IPS DF 6.9 (cell line): ENCODE measurements around the gene TARDBP.
A peak's percentile ranks its signal among the peaks of the same experiment; 100 is the strongest.
"Not testable (repeated sequence)": the region's sequence is repeated elsewhere in the genome, so short reads cannot be mapped to it uniquely, and the experiment has no call there.

ENCODE experiments used
- DNase-seq: peaks from one replicate; pipeline ENCODE4 v3.0.0-alpha.2; 2013; ENCODE audit warnings: low read depth, low spot score
- H3K27ac ChIP-seq: one replicate; pipeline ENCODE4 v1.5.1; 2013; ENCODE audit warnings: low read length, control low read depth
- H3K27me3 ChIP-seq: 2 replicates; pipeline ENCODE4 v1.6.1; 2013; ENCODE audit warnings: mild to moderate bottlenecking, low read length; ENCODE audit not compliant: control insufficient read depth, insufficient read depth
- H3K36me3 ChIP-seq: 2 replicates; pipeline ENCODE4 v1.6.1; 2013; ENCODE audit warnings: low read length; ENCODE audit not compliant: control insufficient read depth, insufficient read depth
- H3K4me1 ChIP-seq: 2 replicates; pipeline ENCODE4 v1.6.1; 2013; ENCODE audit warnings: low read length; ENCODE audit not compliant: control insufficient read depth, insufficient read depth
- H3K4me3 ChIP-seq: 2 replicates; pipeline ENCODE4 v1.5.1; 2013; ENCODE audit warnings: mild to moderate bottlenecking, low read length
- H3K9me3 ChIP-seq: 2 replicates; pipeline ENCODE4 v1.6.1; 2013; ENCODE audit warnings: low read length, inconsistent platforms; ENCODE audit not compliant: control insufficient read depth, insufficient read depth
- WGBS: extraction: QIAGEN DNeasy Blood & Tissue Kit; methylation state at CpG from one replicate; pipeline ENCODE4 v1.1.7; 2013; ENCODE audit warnings: mixed read lengths, missing lambda C conversion rate; ENCODE audit not compliant: insufficient read length, insufficient coverage; 5-methylcytosine and 5-hydroxymethylcytosine counted together

The TARDBP gene

DNA sequence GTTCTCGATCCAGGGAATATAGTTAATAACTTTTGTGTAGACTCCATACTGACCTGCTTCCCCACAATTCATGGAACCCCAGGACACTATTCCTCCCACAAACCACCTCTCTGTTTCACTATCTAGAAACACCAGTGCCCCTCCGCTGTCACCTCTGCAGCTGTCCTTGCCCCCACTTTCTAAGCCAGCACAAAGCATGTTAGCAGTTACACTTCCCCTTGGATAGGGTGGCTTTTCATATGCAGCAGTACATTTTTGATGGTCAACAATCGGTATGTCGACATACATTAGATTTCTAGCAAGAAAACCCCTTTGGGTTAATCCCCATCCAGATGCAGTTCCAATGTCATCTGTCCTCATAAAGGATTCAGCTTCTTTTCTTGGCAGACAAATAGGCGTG, 14.4 kb downstream of the TARDBP start:
- H3K27me3 ChIP-seq, result no peaks in the 10 kb centered on the region
- peaks cover 17% of the 10 kb centered on the region; the same call in 1 of the 2 replicates for H3K36me3 ChIP-seq
- H3K4me1 ChIP-seq, result no peaks in the 10 kb centered on the region
- DNase-seq, result no peak
- WGBS, result no CpG with 5 or more reads among the region's 5 CpGs
- no peak overlapping the region for H3K4me3 ChIP-seq
- H3K9me3 ChIP-seq, result no peaks in the 10 kb centered on the region
- H3K27ac ChIP-seq, result no peak overlapping the region

DNA sequence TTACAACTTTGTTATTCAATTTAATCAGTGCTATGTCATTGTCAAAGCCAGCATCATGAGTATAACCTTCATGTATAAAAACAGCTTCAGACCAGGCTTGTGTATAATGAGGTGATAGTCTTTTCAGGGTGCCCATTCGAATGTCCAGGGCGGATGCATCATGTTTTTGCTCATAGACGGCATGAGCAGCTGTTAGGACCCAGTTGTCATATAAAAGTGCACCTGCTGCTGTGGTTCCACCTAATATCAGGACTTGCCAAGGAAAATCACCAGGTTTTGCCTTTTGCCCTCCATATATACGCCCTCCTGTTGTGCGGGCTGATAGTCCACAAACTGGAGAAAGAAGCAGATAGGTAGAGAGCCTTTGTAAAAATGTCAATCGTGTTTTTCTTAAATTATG, 14.9 kb downstream of the TARDBP start:
- H3K4me1 ChIP-seq, result no peaks in the 10 kb centered on the region
- H3K27me3 ChIP-seq, result no peaks in the 10 kb centered on the region
- DNase-seq, result no peak
- H3K9me3 ChIP-seq, result no peaks in the 10 kb centered on the region
- no peak overlapping the region for H3K4me3 ChIP-seq
- WGBS, result no CpG with 5 or more reads among the region's 6 CpGs
- peaks cover 13% of the 10 kb centered on the region; the same call in 1 of the 2 replicates for H3K36me3 ChIP-seq
- no peak overlapping the region for H3K27ac ChIP-seq

DNA sequence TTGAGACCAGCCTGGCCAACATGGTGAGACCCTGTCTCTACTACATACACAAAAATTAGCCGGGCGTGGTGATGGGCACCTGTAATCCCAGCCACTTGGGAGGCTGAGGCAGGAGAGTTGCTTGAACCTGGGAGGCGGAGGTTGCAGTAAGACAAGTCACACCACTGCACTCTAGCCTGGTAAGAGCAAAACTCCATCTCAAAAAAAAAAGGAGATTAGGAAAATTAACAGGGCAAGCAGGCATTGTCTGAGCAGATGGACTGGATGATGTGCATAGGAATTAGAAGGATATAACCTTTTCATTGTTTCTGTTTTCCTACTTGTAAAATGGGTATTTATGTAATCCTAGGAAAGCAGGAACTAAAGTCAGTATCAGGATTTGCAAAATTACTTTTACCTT, 15.6 kb downstream of the TARDBP start:
- no peak overlapping the region for H3K27ac ChIP-seq
- peaks cover 11% of the 10 kb centered on the region; the same call in 1 of the 2 replicates for H3K36me3 ChIP-seq
- no peak overlapping the region for H3K4me3 ChIP-seq
- DNase-seq, result no peak
- no peaks in the 10 kb centered on the region for H3K27me3 ChIP-seq
- WGBS, result no CpG with 5 or more reads among the region's 3 CpGs
- no peaks in the 10 kb centered on the region for H3K4me1 ChIP-seq
- H3K9me3 ChIP-seq, result no peaks in the 10 kb centered on the region

DNA sequence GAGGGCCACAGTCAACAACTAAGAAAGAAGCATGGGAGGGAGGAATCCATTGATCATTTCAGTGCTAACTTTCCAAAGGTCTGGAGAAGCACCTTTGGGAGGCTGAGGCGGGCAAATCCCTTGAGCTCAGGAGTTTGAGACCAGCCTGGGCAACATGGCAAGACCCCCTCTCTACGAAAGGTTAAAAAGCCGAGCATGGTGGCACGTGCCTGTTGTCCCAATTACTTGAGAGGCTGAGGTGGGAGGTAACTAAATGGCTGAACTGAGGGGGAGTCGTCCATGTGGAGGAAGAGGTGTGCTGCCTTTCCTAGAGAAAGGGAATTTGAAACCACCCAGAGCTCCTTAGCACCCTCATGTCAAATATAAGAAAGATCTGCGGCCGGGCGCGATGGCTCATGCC, 18.4 kb downstream of the TARDBP start:
- Histone ChIP-seq H3K4me1 (no peaks in the 10 kb centered on the region), H3K4me3 (no peak overlapping the region), H3K9me3 (no peaks in the 10 kb centered on the region), H3K36me3 (peaks cover 6% of the 10 kb centered on the region; the same call in 1 of the 2 replicates), H3K27ac (no peak overlapping the region), H3K27me3 (no peaks in the 10 kb centered on the region)
- no CpG with 5 or more reads among the region's 9 CpGs for WGBS
- no peak for DNase-seq

DNA sequence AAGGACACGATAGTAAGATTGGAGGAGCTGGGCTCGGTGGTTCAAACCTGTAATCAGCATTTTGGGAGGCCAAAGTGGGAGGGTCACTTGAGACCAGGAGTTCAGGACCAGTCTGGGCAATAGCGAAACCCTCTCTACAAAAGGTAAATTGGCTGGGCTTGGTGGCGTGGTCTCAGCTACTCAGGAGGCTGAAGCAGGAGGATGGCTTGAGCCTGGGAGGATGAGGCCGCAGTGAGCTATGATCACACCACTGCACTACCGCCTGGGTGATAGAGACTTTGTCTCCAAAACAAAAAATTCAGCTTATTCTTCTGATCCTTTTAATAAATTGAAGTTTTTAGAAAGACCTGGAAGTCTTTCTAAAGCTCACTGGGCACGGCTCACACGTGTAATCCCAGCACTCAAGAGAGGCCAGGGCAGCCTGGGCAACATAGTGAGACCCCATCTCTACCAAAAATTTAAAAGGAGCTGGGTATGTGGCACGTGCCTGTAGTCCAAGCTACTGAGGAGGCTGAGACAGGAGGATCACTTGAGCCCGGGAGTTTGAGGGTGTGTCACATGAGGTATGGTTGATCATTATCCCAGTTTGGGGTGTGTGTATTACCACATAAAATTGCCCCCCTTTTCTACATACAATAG, 19.3 kb downstream of the TARDBP start:
- no peaks in the 10 kb centered on the region for H3K4me1 ChIP-seq
- no peak overlapping the region for H3K27ac ChIP-seq
- H3K4me3 ChIP-seq, result no peak overlapping the region
- DNase-seq, result no peak
- no CpG with 5 or more reads among the region's 10 CpGs for WGBS
- H3K27me3 ChIP-seq, result no peaks in the 10 kb centered on the region
- H3K36me3 ChIP-seq, result peaks cover 3% of the 10 kb centered on the region; the same call in 1 of the 2 replicates
- no peaks in the 10 kb centered on the region for H3K9me3 ChIP-seq

DNA sequence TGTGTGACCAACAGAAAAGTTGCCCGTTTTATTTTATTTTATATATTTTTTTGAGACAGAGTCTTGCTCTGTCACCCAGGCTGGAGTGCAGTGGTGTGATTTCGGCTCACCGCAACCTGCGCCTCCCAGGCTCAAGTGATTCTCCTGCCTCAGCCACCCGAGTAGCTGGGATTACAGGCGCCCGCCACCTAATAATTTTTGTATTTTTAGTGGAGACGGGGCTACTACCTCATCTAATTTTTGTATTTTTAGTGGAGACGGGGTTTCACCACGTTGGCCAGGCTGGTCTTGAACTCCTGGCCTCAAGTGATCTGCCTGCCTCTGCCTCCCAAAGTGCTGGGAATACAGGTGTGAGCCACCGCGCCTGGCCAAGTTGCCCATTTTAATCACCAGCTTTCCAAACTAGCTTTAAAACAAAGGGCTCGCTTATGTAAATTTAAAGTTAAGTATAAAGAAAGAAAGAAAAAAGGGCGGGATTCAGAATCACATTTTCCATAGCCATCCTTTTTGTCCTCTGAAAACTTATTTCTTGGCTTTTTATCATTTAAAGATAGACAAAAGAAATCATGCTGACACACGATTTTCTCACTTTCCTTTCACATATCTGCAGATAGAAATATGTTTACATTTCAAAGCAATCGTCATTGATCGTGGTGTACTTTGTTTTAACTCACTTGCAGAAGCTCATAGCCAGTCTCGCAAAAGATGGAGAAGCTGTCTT, 24.7 kb downstream of the TARDBP start:
- not testable (repeated sequence) for H3K27ac ChIP-seq, H3K36me3 ChIP-seq, H3K4me3 ChIP-seq, H3K9me3 ChIP-seq, DNase-seq, H3K4me1 ChIP-seq, H3K27me3 ChIP-seq
- no CpG with 5 or more reads among the region's 18 CpGs for WGBS

DNA sequence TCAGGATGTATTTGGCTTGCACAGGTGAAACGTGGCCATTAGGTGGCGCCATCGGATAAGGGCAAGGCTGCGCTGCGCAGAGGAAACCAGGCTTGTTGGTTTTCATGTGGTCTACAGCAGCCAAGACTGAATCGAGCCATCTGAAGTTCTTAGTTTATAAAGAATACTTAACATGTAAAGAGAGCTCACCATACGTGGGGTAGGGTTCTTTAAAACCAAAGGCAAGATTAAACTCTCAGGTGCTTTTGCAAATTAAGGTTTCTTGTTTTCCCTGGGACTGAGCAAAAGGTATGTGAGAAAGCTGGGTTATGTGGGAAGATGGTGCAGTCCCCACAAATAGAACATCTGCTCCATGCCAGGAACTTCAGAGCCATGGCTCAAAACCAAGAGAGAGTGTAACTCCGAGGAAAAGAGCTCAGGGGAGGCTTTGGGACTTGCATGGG, 25.3 kb downstream of the TARDBP start:
- Histone ChIP-seq H3K4me3 (no peak overlapping the region), H3K9me3 (no peaks in the 10 kb centered on the region), H3K4me1 (no peaks in the 10 kb centered on the region), H3K36me3 (no peaks in the 10 kb centered on the region), H3K27ac (no peak overlapping the region), H3K27me3 (no peaks in the 10 kb centered on the region)
- no CpG with 5 or more reads among the region's 8 CpGs for WGBS
- peak; percentile 82 for DNase-seq

DNA sequence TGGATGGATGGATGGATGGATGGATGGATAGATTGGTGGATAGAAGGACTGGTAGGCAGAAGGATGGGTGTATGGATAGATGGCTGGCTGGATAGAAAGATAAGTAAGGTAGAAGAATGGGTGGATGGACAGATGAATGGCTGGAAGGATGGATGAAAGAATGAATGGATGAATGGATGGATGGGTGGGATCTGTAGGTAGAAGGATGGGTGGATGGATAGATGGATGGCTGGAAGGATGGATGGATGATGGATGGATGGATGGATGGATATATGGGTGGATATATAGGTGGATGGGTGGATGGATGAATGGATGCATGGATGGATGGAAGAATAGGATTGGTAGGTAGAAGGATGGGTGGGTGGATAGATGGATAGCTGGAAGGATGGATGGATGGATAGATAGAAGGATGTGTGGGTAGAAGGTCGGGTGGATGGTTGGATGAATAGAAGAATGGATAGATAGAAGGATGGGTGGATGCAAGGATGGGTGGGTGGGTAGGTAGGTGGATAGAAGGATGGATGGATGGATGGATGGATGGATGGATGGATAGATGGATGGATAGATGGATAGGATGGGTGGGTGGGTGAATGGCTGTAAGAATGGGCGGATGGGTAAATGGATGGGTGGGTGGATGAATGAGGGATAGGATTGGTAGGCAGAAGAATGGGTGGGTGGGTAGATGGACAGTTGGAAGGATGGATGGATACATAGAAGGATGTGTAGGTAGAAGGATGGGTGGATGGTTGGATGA, 27.1 kb downstream of the TARDBP start:
- DNase-seq, result no peak
- H3K36me3 ChIP-seq, result no peaks in the 10 kb centered on the region
- H3K4me3 ChIP-seq, result no peak overlapping the region
- H3K27ac ChIP-seq, result no peak overlapping the region
- 100% methylated on average over 1 of the region's 2 CpGs for WGBS
- H3K4me1 ChIP-seq, result no peaks in the 10 kb centered on the region
- no peaks in the 10 kb centered on the region for H3K9me3 ChIP-seq
- H3K27me3 ChIP-seq, result no peaks in the 10 kb centered on the region

DNA sequence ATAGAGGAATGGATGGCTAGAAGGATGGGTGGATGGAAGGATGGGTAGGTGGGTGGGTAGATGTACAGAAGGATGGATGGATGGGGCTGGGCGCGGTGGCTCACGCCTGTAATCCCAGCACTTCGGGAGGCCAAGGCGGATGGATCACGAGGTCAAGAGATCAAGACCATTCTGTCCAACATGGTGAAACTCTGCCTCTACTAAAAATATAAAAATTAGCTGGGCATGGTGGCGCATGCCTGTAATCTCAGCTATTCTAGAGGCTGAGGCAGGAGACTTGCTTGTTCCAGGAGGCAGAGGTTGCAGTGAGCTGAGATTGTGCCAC, 27.6 kb downstream of the TARDBP start:
- H3K9me3 ChIP-seq, H3K4me1 ChIP-seq, H3K27ac ChIP-seq, H3K4me3 ChIP-seq, H3K36me3 ChIP-seq, DNase-seq, H3K27me3 ChIP-seq: not testable (repeated sequence)
- no CpG with 5 or more reads among the region's 7 CpGs for WGBS

DNA sequence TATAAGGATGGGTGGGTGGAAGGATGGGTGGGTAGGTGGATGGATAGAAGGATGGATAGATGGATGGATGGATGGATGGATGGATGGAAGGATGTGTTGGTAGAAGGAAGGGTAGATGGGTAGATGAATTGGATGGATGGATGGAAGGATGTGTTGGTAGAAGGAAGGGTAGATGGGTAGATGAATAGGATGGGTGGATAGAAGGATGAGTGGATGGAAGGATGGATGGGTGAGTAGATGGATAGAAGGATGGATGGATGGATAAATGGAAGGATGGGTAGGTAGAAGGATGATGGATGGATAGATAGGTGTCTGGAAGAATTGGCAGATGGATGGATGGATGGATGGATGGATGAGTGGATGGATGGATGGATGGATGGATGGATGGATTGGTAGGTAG, 28.6 kb downstream of the TARDBP start:
- no peaks in the 10 kb centered on the region for H3K36me3 ChIP-seq
- H3K9me3 ChIP-seq, result no peaks in the 10 kb centered on the region
- no peak overlapping the region for H3K4me3 ChIP-seq
- H3K27me3 ChIP-seq, result no peaks in the 10 kb centered on the region
- DNase-seq, result no peak
- no peaks in the 10 kb centered on the region for H3K4me1 ChIP-seq
- H3K27ac ChIP-seq, result no peak overlapping the region
